GM19099 (cell line): ENCODE data around the gene WNT1.

Experiments
- POLR2A ChIP-seq: IDR thresholded peaks from 3 replicates; pipeline ENCODE4 v1.6.1; 2011; ENCODE audit warnings: low read depth; ENCODE audit not compliant: insufficient read length; ENCODE audit errors: extremely low read depth

WNT1 gene

DNA sequence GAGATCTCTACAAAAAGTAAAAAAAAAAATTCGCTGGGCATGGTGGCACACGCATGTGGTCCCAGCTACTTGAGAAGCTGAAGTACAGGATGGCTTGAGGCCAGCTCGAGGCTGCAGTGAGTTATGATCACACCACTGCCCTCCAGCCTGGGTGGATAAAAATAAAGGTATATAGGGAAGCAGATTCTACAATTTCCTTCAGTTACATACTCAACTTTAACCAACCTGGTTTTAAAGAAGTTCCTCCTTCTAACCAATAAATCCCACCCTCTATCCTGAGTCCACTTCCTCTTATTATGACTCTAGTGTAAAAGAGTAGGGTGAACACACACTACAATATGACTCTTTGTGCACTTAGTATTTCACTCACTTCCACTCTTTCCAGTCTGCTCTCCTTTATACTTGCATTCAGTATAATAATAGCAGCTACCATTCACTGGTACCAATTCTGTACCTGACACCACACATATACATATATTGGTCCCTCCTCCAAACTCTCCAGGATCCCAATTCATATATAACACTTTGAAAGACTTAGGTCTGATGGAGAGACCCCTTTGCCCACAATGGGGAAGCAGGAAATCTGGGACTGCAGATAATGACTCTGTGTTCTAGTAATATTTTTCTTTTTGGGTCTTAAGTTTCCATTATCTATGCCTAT is 23.2 kb upstream of the WNT1 start:
- TF ChIP-seq POLR2A, result no peak

DNA sequence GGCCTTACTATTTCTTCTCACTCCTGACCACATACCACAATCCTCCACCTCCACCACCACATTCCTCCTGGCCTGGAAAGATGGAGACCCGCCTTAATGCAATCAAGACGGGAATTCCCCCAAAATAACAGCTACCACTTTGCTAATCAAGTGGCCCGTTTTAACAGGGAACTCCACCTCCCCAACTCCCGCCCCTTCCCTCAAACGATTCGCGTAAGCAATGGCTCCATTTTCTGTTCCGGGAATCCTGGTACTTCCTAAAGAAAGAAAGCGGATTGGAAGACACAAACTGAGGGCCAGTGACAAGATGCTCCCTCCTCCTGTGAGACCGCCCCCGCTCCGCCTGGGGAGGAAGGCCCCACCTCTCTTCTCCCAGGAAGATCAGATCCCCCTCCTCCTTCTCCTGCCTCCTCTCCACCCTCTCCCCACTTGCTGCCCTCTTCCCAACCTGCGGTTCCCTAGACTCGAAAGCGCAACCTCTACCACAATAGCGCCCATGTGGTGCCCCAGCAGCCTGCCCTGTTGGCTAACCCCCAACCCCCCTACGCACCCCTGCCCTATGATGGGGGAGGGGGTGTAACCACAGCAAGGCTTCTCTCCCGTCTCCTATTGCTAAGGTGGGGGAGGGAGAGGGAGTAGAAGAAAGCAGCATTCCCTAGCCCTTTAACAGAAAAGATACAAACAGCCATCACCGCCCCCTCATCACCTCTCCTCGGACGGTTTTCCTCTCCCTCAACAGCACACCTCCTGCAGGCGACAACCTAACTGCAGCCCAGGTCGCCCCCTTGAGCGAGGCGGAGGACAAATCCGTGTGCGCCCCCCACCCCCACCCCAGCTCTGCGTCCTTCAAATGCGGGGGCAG is 21.6 kb upstream of the WNT1 start:
- no peak for TF ChIP-seq POLR2A

- TF ChIP-seq POLR2A, result peak; percentile 78
Observed at GRCh38 chr12:48957141-48958048, 20.7 kb upstream of the WNT1 start, which contains the start of gene ARF3. Gene ARF3 (minus strand): TSS chr12:48957487. CDS start chr12:48941095, 16,392 bp downstream.

DNA sequence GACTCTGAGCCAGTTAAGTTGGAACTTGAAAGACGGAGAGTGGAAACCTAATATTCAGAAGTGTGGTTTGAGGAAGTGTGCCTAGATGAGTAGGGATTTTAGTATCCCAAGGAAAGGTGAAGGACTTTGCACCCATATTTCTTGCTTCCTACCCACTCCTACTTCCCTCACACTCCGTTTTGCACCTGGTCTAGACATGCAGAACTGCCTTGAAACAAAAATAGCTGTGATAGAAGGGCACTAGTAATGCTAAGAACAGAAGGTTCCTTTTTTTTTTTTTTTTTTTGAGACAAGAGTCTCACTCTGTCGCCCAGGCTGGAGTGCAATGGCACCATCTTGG is 20.1 kb upstream of the WNT1 start:
- TF ChIP-seq POLR2A, result no peak

GRCh38 chr12:48960834-48961233 is 17.3 kb upstream of the WNT1 start:
- no peak for TF ChIP-seq POLR2A

GRCh38 chr12:48961331-48961730 is 16.8 kb upstream of the WNT1 start:
- TF ChIP-seq POLR2A, result no peak

GRCh38 chr12:48961801-48962200 is 16.3 kb upstream of the WNT1 start:
- TF ChIP-seq POLR2A, result no peak

DNA sequence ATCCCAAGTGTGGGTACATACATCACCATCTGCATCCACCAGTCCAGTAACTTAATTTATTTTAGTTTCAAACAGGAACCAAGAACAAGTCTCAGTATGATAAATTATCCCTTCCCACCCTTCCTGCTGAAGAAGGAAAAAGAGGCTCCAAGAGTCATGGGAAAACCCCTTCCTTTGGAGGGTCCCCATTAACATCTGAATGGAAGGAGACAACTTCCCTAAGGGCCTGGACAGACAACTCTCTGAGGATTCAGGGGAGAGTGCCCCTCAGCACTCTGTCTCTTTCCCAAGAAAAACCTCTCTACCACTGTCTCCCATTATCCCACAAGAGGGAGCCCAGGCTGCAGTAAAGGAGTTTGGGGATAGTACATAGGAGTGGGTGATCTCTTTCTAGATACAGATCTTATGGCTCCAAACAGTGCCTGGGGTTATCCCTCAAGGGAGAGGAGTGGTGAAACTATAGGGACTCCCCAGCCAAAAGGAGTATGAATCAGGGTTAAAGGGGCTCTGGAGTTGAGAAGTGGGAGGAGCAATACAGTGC is 12.8 kb upstream of the WNT1 start:
- no peak for TF ChIP-seq POLR2A

GRCh38 chr12:48966177-48966895 is 11.8 kb upstream of the WNT1 start:
- TF ChIP-seq POLR2A, result no peak

DNA sequence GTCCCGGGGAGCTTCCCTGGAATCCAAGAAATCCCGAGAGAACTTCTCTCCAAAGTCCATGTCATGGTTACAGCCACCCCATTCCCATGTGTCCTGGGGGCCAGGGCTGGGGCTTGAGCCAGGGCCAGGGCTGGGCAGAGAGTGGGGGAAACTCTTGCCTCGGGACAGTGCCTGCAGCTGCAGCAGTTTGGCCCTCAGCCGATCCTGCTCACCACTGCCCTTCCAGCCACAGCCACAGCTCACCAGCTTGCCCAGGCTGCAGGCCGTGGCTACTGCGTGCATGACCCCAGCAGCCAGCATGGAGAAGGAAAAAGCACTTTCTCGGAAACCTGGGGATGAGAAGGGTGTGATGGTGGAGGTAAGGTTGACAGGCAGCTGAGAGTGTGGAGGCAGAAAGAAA is 10.1 kb upstream of the WNT1 start:
- TF ChIP-seq POLR2A, result no peak

DNA sequence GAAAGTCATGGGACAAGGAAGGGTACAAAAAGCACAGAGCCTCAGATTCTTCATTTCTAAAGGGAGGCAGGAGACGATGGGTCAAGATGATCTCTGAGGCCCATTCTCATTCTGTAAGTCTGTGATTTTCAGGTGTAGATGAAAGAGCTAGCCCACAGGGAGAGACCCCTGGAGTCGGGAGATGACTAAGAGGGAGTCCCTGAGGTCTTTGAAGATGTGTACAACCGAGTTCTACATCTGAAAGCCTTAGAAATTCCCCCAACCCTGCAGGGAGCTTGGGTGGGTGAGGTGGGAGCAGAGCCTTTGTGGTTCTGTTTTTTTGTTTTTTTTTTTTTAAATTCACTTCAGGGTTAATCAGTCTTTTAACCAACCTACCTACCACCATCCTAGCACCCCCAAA is 9.7 kb upstream of the WNT1 start:
- no peak for TF ChIP-seq POLR2A

DNA sequence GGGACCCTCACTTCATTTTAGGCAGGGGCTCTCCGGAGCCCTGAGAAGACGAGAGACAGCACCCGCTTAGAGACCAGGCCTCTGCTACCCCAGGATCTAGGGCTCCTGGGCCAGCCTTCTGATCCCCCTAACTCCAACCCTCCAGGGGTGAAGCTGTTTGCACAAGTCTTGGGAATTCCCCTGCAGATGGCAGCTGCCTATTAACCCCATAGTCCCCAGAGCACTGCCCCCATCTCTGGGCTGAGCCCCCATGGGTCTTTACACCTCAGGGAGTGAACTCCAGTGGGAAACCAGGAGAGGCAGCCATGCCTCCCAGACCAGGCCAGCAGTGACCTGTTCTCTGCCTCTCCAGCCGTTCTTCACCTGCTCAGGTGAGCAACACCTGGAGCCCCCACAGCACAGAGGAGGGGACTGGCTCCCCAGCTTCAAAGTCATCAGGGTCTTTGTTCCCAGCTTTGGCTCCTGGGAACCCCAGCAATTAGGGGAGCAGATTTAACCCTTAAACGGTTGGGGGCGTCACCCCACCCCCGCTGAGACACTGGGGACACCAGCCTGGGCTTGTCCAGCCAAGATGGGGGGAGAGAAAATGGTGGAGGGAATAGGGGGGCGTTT is 8.9 kb upstream of the WNT1 start:
- no peak for TF ChIP-seq POLR2A

DNA sequence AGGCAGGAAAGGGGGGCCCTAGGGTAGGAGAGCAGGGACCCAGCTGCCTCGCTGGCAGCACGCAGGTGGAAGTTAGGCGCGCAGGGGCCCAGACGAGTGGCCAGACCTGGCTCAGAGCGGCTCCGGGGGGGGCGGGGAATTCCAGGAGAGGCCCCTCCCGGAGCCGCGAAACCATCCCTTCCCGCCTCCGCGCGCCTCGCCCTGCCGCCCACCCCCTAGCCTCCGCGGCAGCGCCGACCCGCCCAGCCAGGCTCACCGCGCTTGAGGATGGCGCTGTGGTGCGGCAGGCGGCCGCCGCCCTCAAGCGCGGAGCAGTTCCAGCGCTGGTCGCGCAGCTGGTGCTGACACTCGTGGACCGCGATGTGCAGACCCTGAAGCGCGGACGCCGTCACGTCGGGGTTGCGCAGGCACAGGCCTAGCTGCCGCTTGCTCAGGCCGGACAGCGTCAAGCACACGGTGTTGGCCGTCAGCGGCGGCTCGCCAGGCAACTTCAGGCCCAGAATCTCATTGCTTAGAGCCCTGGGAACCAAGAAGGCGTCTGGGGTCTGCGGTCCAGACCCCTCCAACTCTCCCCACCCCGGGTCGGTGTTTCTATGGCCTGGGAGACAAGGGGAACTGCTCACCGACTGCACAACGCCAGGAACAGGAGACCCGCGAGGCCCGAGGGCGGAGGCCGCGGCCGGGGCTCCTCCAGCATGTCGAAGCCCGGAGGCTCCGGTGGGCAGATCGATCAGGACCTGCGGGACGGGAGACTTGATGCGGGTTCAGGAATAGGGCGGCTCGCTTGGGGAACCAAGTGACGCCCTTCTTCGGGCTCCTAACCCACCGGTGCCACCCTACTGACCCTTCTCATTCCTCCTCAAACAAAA is 8.1 kb upstream of the WNT1 start:
- TF ChIP-seq POLR2A, result no peak

DNA sequence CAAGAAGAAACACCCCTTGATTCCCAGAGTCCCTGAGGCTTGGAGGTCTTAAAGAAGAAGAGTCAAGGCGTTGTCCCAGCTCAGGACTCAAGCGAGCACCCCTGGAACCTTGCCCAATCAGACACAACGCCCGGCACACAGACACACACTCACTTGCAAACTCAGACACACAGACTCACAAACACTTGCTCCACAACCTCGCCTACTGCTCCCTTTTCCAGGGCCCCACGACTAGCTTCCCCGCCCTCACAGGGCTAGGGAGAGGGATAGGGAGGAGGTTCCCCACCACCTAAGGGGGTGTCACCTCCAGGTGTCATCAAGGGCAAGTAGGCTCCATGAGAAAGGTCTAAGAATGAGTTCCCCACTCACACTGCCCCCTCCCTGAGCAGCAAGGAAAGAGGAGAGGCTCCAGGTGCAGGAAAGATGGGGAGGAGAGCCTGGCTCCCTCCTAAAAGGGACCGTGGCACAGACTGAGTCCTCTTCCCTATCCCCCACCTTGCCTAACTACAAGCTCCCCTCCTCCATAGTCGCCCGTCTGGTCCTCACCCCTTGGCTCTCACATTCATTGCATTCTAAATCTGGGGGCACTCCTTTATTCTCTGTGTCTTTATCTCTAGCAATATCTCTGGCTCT is 7.3 kb upstream of the WNT1 start:
- no peak for TF ChIP-seq POLR2A
